ENCODE measurements around the gene MITF. TPM values are rescaled to one million over a fixed set of nuclear protein-coding genes. Genes with fewer than 3 reads are reported as not detected.

The MITF gene
- polyA plus RNA-seq, 1 of the 3 experiments (the other 2 are of a cell fraction) = 1.7 TPM

GRCh38 chr3:69941037-69941436 lies 201.8 kb downstream of the MITF start (continued):
- TF ChIP-seq GATA2 (CRISPR knock-in tag; IDR thresholded peaks at IDR 0.05) = no peak
- TF ChIP-seq, protein P1, sequence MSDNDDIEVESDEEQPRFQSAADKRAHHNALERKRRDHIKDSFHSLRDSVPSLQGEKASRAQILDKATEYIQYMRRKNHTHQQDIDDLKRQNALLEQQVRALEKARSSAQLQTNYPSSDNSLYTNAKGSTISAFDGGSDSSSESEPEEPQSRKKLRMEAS (IDR thresholded peaks at IDR 0.05; ENCODE audit: low read depth) = no peak
- no peak for TF ChIP-seq SIN3A (IDR thresholded peaks at IDR 0.05; ENCODE audit: borderline replicate concordance, low read depth, low read length)
- TF ChIP-seq TAF1 (IDR thresholded peaks at IDR 0.05; ENCODE audit: borderline replicate concordance, low read depth, low read length) = no peak
- TF ChIP-seq, protein P2, sequence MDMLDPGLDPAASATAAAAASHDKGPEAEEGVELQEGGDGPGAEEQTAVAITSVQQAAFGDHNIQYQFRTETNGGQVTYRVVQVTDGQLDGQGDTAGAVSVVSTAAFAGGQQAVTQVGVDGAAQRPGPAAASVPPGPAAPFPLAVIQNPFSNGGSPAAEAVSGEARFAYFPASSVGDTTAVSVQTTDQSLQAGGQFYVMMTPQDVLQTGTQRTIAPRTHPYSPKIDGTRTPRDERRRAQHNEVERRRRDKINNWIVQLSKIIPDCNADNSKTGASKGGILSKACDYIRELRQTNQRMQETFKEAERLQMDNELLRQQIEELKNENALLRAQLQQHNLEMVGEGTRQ (IDR thresholded peaks at IDR 0.05; ENCODE audit: borderline replicate concordance, low read depth, low read length) = no peak
- TF ChIP-seq, protein P3, sequence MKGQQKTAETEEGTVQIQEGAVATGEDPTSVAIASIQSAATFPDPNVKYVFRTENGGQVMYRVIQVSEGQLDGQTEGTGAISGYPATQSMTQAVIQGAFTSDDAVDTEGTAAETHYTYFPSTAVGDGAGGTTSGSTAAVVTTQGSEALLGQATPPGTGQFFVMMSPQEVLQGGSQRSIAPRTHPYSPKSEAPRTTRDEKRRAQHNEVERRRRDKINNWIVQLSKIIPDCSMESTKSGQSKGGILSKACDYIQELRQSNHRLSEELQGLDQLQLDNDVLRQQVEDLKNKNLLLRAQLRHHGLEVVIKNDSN (IDR thresholded peaks at IDR 0.05; ENCODE audit: borderline replicate concordance, low read depth) = no peak
- no peak for TF ChIP-seq EZH2phosphoT487 (IDR thresholded peaks at IDR 0.05; ENCODE audit: borderline replicate concordance, low read depth)

GRCh38 chr3:69941439-69942176 lies 202.3 kb downstream of the MITF start:
- Histone ChIP-seq H3K79me2 (ENCODE audit: insufficient read depth) (no peaks in the 10 kb centered on the region), H3K4me3 (ENCODE audit: low read depth in 2 of 2, low read length in 1 of 2) (no peak overlapping the region), H3K9me2 (no peaks in the 10 kb centered on the region), H3F3A (replicated peaks; ENCODE audit: insufficient read depth) (no peaks in the 10 kb centered on the region), H3K27me3 (ENCODE audit: insufficient read depth) (no peaks in the 10 kb centered on the region), H3K4me2 (no peak overlapping the region), H3K36me3 (replicated peaks in 1 of 2; ENCODE audit: control insufficient read depth in 1 of 2, insufficient read depth in 2 of 2, low read length in 1 of 2) (no peaks in the 10 kb centered on the region), H3K9ac (no peak overlapping the region), H3K9me3 (no peaks in the 10 kb centered on the region), H4K20me1 (ENCODE audit: insufficient read depth) (no peaks in the 10 kb centered on the region), H3K27ac (ENCODE audit: low read depth in 2 of 2, low read length in 1 of 2) (no peak overlapping the region), H2AFZ (ENCODE audit: low read depth) (no peak overlapping the region), H3K4me1 (ENCODE audit: control insufficient read depth in 1 of 2, insufficient read depth in 2 of 2, low read depth in 1 of 2, low read length in 1 of 2) (no peaks in the 10 kb centered on the region)
- TF ChIP-seq, protein P3 (IDR thresholded peaks at IDR 0.05; ENCODE audit: borderline replicate concordance, low read depth) = no peak
- ChIA-PET POLR2A (no interaction called here), CTCF (interaction anchor here (0.7 kb wide), 1 partner anchor 248 kb away, joined by 3 read pairs; no protein-coding TSS in a partner anchor)
- WGBS (ENCODE audit: low lambda C conversion rate) = 72% methylated on average over 3 of the region's 3 CpGs
- no peak for DNase-seq

DNA sequence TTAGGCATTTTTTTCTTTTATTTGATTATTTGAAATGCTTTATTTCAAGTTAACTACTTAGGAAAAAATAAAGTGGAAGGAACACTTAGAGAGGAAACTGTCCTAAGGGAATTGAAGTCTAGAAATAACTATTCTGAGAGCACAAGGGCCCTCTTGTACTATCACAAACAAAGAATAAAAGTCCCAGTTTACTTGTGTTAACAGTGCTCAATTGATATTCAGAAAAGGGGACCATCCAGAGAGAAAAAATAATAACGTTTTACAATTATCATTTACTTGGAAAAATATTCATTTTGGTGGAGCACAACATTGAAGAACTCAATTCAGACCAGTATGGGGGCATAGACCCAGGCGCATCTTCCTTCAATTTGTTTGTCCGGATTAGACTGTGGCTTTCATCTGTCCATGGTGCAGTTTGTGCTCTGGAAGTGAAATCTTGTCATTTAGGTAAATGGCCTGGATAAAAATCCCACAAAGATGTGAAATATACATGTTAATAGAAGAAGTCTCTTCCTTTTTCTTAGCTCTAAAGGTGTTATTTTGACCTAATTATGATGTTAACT lies 205.7 kb downstream of the MITF start:
- Histone ChIP-seq H2AFZ (ENCODE audit: low read depth) (no peak overlapping the region), H3K4me2 (no peak overlapping the region), H4K20me1 (ENCODE audit: insufficient read depth) (no peaks in the 10 kb centered on the region), H3K9me3 (no peaks in the 10 kb centered on the region), H3F3A (replicated peaks; ENCODE audit: insufficient read depth) (no peaks in the 10 kb centered on the region), H3K4me3 (ENCODE audit: low read depth in 2 of 2, low read length in 1 of 2) (no peak overlapping the region), H3K9me2 (no peaks in the 10 kb centered on the region), H3K36me3 (replicated peaks in 1 of 2; ENCODE audit: control insufficient read depth in 1 of 2, insufficient read depth in 2 of 2, low read length in 1 of 2) (no peaks in the 10 kb centered on the region), H3K9ac (no peak overlapping the region), H3K4me1 (ENCODE audit: control insufficient read depth in 1 of 2, insufficient read depth in 2 of 2, low read depth in 1 of 2, low read length in 1 of 2) (no peaks in the 10 kb centered on the region), H3K27ac (ENCODE audit: low read depth in 2 of 2, low read length in 1 of 2) (no peak overlapping the region), H3K27me3 (ENCODE audit: insufficient read depth) (no peaks in the 10 kb centered on the region), H3K79me2 (ENCODE audit: insufficient read depth) (no peaks in the 10 kb centered on the region)
- ChIA-PET CTCF (interaction anchor here (1.2 to 1.3 kb wide), 2 partner anchors 153 to 254 kb away, joined by 3 to 4 read pairs; no protein-coding TSS in a partner anchor), POLR2A (no interaction called here)
- DNase-seq = no peak
- 69% methylated on average over 3 of the region's 3 CpGs for WGBS (ENCODE audit: low lambda C conversion rate)
- TF ChIP-seq, protein P4, sequence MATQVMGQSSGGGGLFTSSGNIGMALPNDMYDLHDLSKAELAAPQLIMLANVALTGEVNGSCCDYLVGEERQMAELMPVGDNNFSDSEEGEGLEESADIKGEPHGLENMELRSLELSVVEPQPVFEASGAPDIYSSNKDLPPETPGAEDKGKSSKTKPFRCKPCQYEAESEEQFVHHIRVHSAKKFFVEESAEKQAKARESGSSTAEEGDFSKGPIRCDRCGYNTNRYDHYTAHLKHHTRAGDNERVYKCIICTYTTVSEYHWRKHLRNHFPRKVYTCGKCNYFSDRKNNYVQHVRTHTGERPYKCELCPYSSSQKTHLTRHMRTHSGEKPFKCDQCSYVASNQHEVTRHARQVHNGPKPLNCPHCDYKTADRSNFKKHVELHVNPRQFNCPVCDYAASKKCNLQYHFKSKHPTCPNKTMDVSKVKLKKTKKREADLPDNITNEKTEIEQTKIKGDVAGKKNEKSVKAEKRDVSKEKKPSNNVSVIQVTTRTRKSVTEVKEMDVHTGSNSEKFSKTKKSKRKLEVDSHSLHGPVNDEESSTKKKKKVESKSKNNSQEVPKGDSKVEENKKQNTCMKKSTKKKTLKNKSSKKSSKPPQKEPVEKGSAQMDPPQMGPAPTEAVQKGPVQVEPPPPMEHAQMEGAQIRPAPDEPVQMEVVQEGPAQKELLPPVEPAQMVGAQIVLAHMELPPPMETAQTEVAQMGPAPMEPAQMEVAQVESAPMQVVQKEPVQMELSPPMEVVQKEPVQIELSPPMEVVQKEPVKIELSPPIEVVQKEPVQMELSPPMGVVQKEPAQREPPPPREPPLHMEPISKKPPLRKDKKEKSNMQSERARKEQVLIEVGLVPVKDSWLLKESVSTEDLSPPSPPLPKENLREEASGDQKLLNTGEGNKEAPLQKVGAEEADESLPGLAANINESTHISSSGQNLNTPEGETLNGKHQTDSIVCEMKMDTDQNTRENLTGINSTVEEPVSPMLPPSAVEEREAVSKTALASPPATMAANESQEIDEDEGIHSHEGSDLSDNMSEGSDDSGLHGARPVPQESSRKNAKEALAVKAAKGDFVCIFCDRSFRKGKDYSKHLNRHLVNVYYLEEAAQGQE (IDR thresholded peaks at IDR 0.05; ENCODE audit: low read depth, low read length) = no peak
- TF ChIP-seq POLR2AphosphoS5 (IDR thresholded peaks at IDR 0.05; ENCODE audit: low read depth, low read length) (no peak), EP300 (IDR thresholded peaks at IDR 0.05; ENCODE audit: borderline replicate concordance in 1 of 2, low read depth in 1 of 2, low read length in 1 of 2) (no peak), IRF3 (IDR thresholded peaks at IDR 0.05; ENCODE audit: low read depth, low read length) (no peak), TAF1 (IDR thresholded peaks at IDR 0.05; ENCODE audit: borderline replicate concordance, low read depth, low read length) (no peak), ELF1 (IDR thresholded peaks at IDR 0.05) (no peak), TEAD4 (IDR thresholded peaks at IDR 0.05; ENCODE audit: borderline replicate concordance, insufficient read depth) (no peak)
- TF ChIP-seq, protein P3 (IDR thresholded peaks at IDR 0.05; ENCODE audit: borderline replicate concordance, low read depth) = no peak
